B cell (primary cell): ENCODE data around the gene CTNNA3. TPM values are rescaled to one million over a fixed set of nuclear protein-coding genes. Genes with fewer than 3 reads are reported as not detected.

Source experiments
- ATAC-seq: fragments of 200-7000 bp; cut with Tn5 transposase; one replicate; pipeline ENCODE4 v1.10.0; 2021; ENCODE audit warnings: low read depth, mild to moderate bottlenecking, moderate number of reproducible peaks, moderate library complexity
- CTCF ChIA-PET: fragments of 350-600 bp; sonication (Branson Sonifier 250); formaldehyde crosslinking; loops from one replicate; lab custom pipeline; 2021; ENCODE audit warnings: antibody characterized with exemption, inconsistent platforms; lab: Charles Lee
- POLR2A ChIA-PET: fragments of 350-600 bp; sonication (Branson Sonifier 250); formaldehyde crosslinking; loops from one replicate; lab custom pipeline; 2021; ENCODE audit warnings: antibody characterized with exemption; lab: Charles Lee
- DNase-seq: peaks from one replicate; pipeline ENCODE4 v3.0.0; 2013
- H2AFZ ChIP-seq: 2 replicates; pipeline ENCODE4 v1.6.1; 2012; ENCODE audit warnings: mild to moderate bottlenecking, low read depth, low read length; ENCODE audit not compliant: insufficient read depth, poor library complexity, severe bottlenecking
- H3K27ac ChIP-seq, 2 donors: 1 replicate in 1 of 2; 2 replicates in 1 of 2; pipeline ENCODE4 v1.5.1; 2012 to 2013; ENCODE audit warnings: low read length in 2 of 2, mild to moderate bottlenecking in 2 of 2, moderate library complexity in 1 of 2
- H3K27me3 ChIP-seq, 4 experiments: fragments of 200-600 bp in 1 of 4; sonication (generic) in 1 of 4; replicated peaks in 1 of 4; 1 replicate in 2 of 4; 2 replicates in 2 of 4; pipeline versions ENCODE4 v1.6.1 to v1.7.0; 2013 to 2016; ENCODE audit warnings: low read length in 3 of 4, mild to moderate bottlenecking in 2 of 4, mixed read lengths in 1 of 4, moderate library complexity in 1 of 4; ENCODE audit not compliant: insufficient read depth in 4 of 4, control insufficient read depth in 3 of 4; ENCODE audit errors: control extremely low read depth in 1 of 4
- H3K36me3 ChIP-seq, 2 experiments: replicated peaks in 1 of 2; 1 replicate in 1 of 2; 2 replicates in 1 of 2; pipeline versions ENCODE4 v1.6.1 to v1.7.1; 2013; ENCODE audit warnings: low read length in 1 of 2; ENCODE audit not compliant: insufficient read depth in 2 of 2, control insufficient read depth in 1 of 2; ENCODE audit errors: control extremely low read depth in 1 of 2, extremely low read depth in 1 of 2
- H3K4me1 ChIP-seq, 2 donors: fragments of 200-600 bp in 1 of 2; sonication (generic) in 1 of 2; 1 replicate in 1 of 2; 2 replicates in 1 of 2; pipeline versions ENCODE4 v1.5.1 to v1.6.1; 2013 to 2017; ENCODE audit warnings: low read length in 2 of 2; ENCODE audit not compliant: control insufficient read depth in 2 of 2, insufficient read depth in 2 of 2
- H3K4me2 ChIP-seq: replicated peaks from 2 replicates; pipeline ENCODE3; 2012; ENCODE audit warnings: mild to moderate bottlenecking, low read depth, low read length; ENCODE audit not compliant: poor library complexity, severe bottlenecking
- H3K4me3 ChIP-seq, 5 experiments: fragments of 200-600 bp in 1 of 5; sonication (generic) in 1 of 5; 1 replicate in 3 of 5; 2 replicates in 2 of 5; pipeline versions ENCODE4 v1.5.1 to v1.7.0; 2011 to 2016; ENCODE audit warnings: low read length in 4 of 5, mild to moderate bottlenecking in 4 of 5, low read depth in 2 of 5, control low read depth in 1 of 5, moderate library complexity in 1 of 5; ENCODE audit not compliant: insufficient read depth in 1 of 5; ENCODE audit errors: control extremely low read depth in 1 of 5, extremely low read depth in 1 of 5
- H3K79me2 ChIP-seq: fragments of 200-600 bp; sonication (generic); one replicate; pipeline ENCODE4 v1.6.0; 2016; ENCODE audit warnings: low read length; ENCODE audit not compliant: control insufficient read depth, insufficient read depth
- H3K9ac ChIP-seq: fragments of 200-600 bp; sonication (generic); 2 replicates; pipeline ENCODE4 v1.6.1; 2017; ENCODE audit warnings: mild to moderate bottlenecking, low read length, moderate library complexity
- H3K9me3 ChIP-seq, 3 donors: one replicate each; pipeline versions ENCODE4 v1.6.1 to v1.7.1; 2013; ENCODE audit warnings: low read length in 2 of 3; ENCODE audit not compliant: control insufficient read depth in 2 of 3, insufficient read depth in 1 of 3; ENCODE audit errors: control extremely low read depth in 1 of 3
- H4K20me1 ChIP-seq: 2 replicates; pipeline ENCODE4 v1.6.0; 2012; ENCODE audit warnings: mild to moderate bottlenecking, low read length; ENCODE audit not compliant: insufficient read depth, control insufficient read depth, poor library complexity, severe bottlenecking
- H3K27ac Mint-ChIP-seq: one replicate; pipeline ENCODE4 v1.8.0; 2021; ENCODE audit warnings: mixed read lengths
- H3K27me3 Mint-ChIP-seq: one replicate; pipeline ENCODE4 v1.8.0; 2021; ENCODE audit warnings: mixed read lengths
- H3K4me1 Mint-ChIP-seq: one replicate; pipeline ENCODE4 v1.8.0; 2021; ENCODE audit warnings: mixed read lengths
- H3K4me3 Mint-ChIP-seq: one replicate; pipeline ENCODE4 v1.8.0; 2021; ENCODE audit warnings: mixed read lengths
- H3K9me3 Mint-ChIP-seq: one replicate; pipeline ENCODE4 v1.8.0; 2022; ENCODE audit warnings: mixed read lengths; ENCODE audit not compliant: insufficient read depth
- CTCF ChIP-seq: fragments of 200-600 bp; IDR thresholded peaks from one replicate; pipeline ENCODE4 v1.8.0; 2022; ENCODE audit warnings: antibody characterized with exemption, mild to moderate bottlenecking
- EZH2 ChIP-seq: IDR thresholded peaks from 2 replicates; pipeline ENCODE4 v1.6.1; 2012; ENCODE audit warnings: borderline replicate concordance, low read depth, mild to moderate bottlenecking, moderate library complexity, low read length; ENCODE audit not compliant: insufficient read depth, poor library complexity, severe bottlenecking
- WGBS: methylation state at CpG from one replicate; pipeline ENCODE4 v1.1.5; 2013; ENCODE audit warnings: missing lambda C conversion rate; ENCODE audit not compliant: insufficient coverage; 5-methylcytosine and 5-hydroxymethylcytosine counted together
- intact Hi-C: fragments of 100-400 bp; cut with micrococcal nuclease; formaldehyde crosslinking; loops from one replicate; pipeline ENCODE4 v1.10.0; 2022
- polyA plus RNA-seq: library from polyadenylated mRNA; depleted of rRNA; stranded (reverse); fragments of >200 nt; gene quantifications from 2 replicates; pipeline ENCODE4 v1.2.3, GENCODE V29; 2012
- total RNA-seq, 2 donors: library from RNA; stranded (reverse); fragments of 120-200 nt in 1 of 2; gene quantifications; 1 replicate in 1 of 2; 2 replicates in 1 of 2; pipeline versions ENCODE4 v1.2.3 to v1.2.4, GENCODE V29; 2013 to 2022

Gene CTNNA3
- total and polyA plus RNA-seq, 2 donors (not counting 1 experiment from before 2014, with no cell fraction given), result 0.01 TPM; not detected in 1

GRCh38 chr10:67288688-67289410 is 407.1 kb downstream of the CTNNA3 start:
- Histone ChIP-seq H2AFZ (no peak overlapping the region), H3K79me2 (no peaks in the 10 kb centered on the region), H3K4me2 (no peak overlapping the region), H3K27ac (no peak overlapping the region), H3K36me3 (no peaks in the 10 kb centered on the region), H3K27me3 (no peaks in the 10 kb centered on the region), H3K9me3 (no peaks in the 10 kb centered on the region), H4K20me1 (no peaks in the 10 kb centered on the region), H3K9ac (no peak overlapping the region), H3K4me1 (no peaks in the 10 kb centered on the region), H3K4me3 (no peak overlapping the region)
- Mint-ChIP-seq H3K4me1 (no peaks in the 10 kb centered on the region), H3K27ac (no peak overlapping the region), H3K9me3 (peaks cover 2% of the 10 kb centered on the region), H3K27me3 (no peaks in the 10 kb centered on the region), H3K4me3 (no peak overlapping the region)
- ChIA-PET POLR2A (no interaction called here), CTCF (no interaction called here)
- intact Hi-C loops, result no loop called here
- ATAC-seq, result no peak
- no peak for DNase-seq
- no CpG with 5 or more reads among the region's 3 CpGs for WGBS
- TF ChIP-seq CTCF (no peak), EZH2 (no peak)

GRCh38 chr10:67284589-67284988 is 411.4 kb downstream of the CTNNA3 start:
- H3K9me3 Mint-ChIP-seq, result no peaks in the 10 kb centered on the region
- Histone ChIP-seq H4K20me1 (no peaks in the 10 kb centered on the region), H3K4me2 (no peak overlapping the region), H3K27me3 (no peaks in the 10 kb centered on the region), H3K27ac (no peak overlapping the region), H3K9ac (no peak overlapping the region), H3K79me2 (no peaks in the 10 kb centered on the region), H3K36me3 (no peaks in the 10 kb centered on the region), H3K4me1 (no peaks in the 10 kb centered on the region), H3K9me3 (no peaks in the 10 kb centered on the region), H3K4me3 (no peak overlapping the region), H2AFZ (no peak overlapping the region)
- WGBS, result no CpG with 5 or more reads among the region's 1 CpG
- DNase-seq (no peak), ATAC-seq (no peak)
- no peak overlapping the region for H3K4me3 Mint-ChIP-seq
- no peaks in the 10 kb centered on the region for H3K27me3 Mint-ChIP-seq
- intact Hi-C loops, result no loop called here
- ChIA-PET POLR2A (no interaction called here), CTCF (no interaction called here)
- H3K4me1 Mint-ChIP-seq, result no peaks in the 10 kb centered on the region
- no peak overlapping the region for H3K27ac Mint-ChIP-seq
- TF ChIP-seq EZH2 (no peak), CTCF (no peak)
